ENCODE data around the gene UNC5A. TPM values are rescaled to one million over a fixed set of nuclear protein-coding genes. Genes with fewer than 3 reads are reported as not detected.

Gene UNC5A
- total RNA-seq, 4 donors from 2014 or later: 0.19 TPM; not detected in 3

GRCh38 chr5:176773408-176774035, 36.8 kb upstream of the UNC5A start:
- H3K36me3 ChIP-seq: no peaks in the 10 kb centered on the region
- peaks cover 0 to 86% (median 0%) of the 10 kb centered on the region in 4 donors for H3K27me3 ChIP-seq
- H3K4me3 ChIP-seq: no peak overlapping the region
- TF ChIP-seq POLR2A (IDR thresholded peaks at IDR 0.05): no peak
- no peak for TF ChIP-seq CTCF (IDR thresholded peaks at IDR 0.05)
- no peak overlapping the region for H3K27ac ChIP-seq
- intact Hi-C loops (cut with DNase I): no loop called here
- no peaks in the 10 kb centered on the region for H3K9me3 ChIP-seq
- no peak for DNase-seq
- no peaks in the 10 kb centered on the region for H3K4me1 ChIP-seq
- 73 to 77% methylated on average over 15 to 16 of the region's 16 CpGs for WGBS, 2 donors

DNA sequence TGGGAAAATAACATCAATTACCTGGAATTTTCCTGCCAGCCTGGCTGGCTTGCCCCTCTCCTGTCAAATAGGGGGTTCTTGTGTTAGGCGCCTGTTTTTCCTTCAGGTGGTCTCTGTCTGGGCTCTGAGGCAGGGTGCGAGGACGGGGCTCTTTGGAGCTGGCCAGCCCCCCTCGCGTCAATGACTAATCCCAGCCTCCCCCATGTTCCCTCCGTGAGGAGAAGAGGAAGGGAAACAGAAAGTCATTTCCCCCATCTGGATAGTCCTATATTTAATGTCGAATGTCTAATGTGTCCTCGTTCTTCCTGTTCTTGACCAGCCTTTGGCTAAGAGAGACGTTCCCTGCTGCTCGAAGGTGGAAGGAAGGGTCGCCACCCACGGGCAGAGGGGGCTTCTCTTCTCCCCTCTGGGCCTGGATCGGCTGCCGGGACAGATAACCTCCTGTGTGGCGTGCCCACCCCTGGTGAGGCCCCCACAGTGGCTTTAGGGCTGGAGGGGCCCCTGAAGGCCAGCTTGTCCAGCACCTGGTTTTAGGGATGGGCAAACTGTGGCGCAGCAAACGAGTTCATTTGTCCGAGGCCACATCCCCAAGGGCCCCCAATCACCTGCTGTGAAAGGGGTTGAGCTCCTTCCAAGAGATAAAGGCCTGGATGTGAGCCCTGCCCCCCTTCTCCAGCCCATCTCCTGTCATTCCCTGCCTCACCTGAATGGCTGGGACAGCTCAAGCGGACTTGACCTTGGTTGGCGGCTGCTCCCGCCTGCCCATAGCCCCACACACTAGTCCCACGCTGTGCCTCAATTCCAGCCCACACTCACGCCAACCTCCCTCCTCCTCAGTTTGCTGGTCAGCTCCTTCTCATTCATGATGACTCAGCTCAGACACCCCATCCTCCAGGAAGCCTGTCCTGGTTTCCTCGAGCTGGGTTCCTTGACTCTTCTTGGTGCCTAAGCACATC, 35.9 kb upstream of the UNC5A start:
- H3K36me3 ChIP-seq: no peaks in the 10 kb centered on the region
- no peaks in the 10 kb centered on the region for H3K9me3 ChIP-seq
- TF ChIP-seq POLR2A (IDR thresholded peaks at IDR 0.05) (no peak), CTCF (IDR thresholded peaks at IDR 0.05) (no peak)
- H3K27ac ChIP-seq: no peak overlapping the region
- DNase-seq: no peak
- no peaks in the 10 kb centered on the region for H3K4me1 ChIP-seq
- no peak overlapping the region for H3K4me3 ChIP-seq
- WGBS, 2 donors: 34 to 41% methylated on average over 11 to 15 of the region's 24 CpGs
- intact Hi-C loops (cut with DNase I): no loop called here
- H3K27me3 ChIP-seq: peaks cover 0 to 85% (median 0%) of the 10 kb centered on the region in 4 donors

DNA sequence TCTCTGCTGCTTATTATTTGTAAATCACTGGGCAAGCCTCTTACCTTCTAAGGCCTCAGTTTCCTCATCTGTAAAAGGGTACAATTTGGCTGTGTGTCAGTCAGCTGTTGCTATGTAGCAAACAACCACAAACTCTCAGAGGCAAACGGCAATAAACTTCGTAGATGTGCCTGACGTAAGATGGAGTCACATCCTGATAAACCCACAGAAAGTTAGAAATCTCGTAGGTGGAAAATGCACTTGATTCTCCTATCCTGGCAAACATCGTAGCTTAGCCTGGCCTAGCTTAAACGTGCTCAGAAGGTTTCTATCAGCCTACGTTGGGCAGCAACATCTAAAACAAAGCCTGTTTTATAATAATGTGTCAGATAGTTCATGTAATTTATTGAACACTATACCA, 35.0 kb upstream of the UNC5A start:
- intact Hi-C loops (cut with DNase I): no loop called here
- Histone ChIP-seq H3K4me1 (no peaks in the 10 kb centered on the region), H3K9me3 (no peaks in the 10 kb centered on the region), H3K36me3 (no peaks in the 10 kb centered on the region), H3K4me3 (no peak overlapping the region), H3K27me3 (peaks cover 0 to 87% (median 0%) of the 10 kb centered on the region in 4 donors), H3K27ac (no peak overlapping the region)
- TF ChIP-seq POLR2A (IDR thresholded peaks at IDR 0.05): no peak
- no peak for TF ChIP-seq CTCF (IDR thresholded peaks at IDR 0.05)
- 56 to 60% methylated on average over 5 to 7 of the region's 7 CpGs for WGBS, 2 donors
- no peak for DNase-seq

GRCh38 chr5:176776141-176776865, 34.1 kb upstream of the UNC5A start:
- Histone ChIP-seq H3K4me1 (no peaks in the 10 kb centered on the region), H3K27me3 (peaks cover 0 to 87% (median 0%) of the 10 kb centered on the region in 4 donors), H3K27ac (no peak overlapping the region), H3K4me3 (no peak overlapping the region), H3K36me3 (no peaks in the 10 kb centered on the region), H3K9me3 (no peaks in the 10 kb centered on the region)
- TF ChIP-seq CTCF (IDR thresholded peaks at IDR 0.05): no peak
- WGBS, 2 donors: 59 to 63% methylated on average over 12 to 17 of the region's 21 CpGs
- no peak for DNase-seq
- intact Hi-C loops (cut with DNase I): no loop called here
